Breast epithelium (tissue), 3 donors: Measurements from ENCODE around the gene RFX4.

Experiments used
- POLR2A ChIP-seq: fragments of 450-650 bp; IDR thresholded peaks from one replicate; pipeline ENCODE4 v1.6.1; 2016; ENCODE audit warnings: antibody characterized with exemption, mild to moderate bottlenecking, moderate library complexity
- TF ChIP-seq, protein P1 (sequence below), 3 donors: fragments of 450-650 bp; IDR thresholded peaks; one replicate each; pipeline ENCODE4 v1.5.1; 2016 to 2017; ENCODE audit warnings: antibody characterized with exemption in 3 of 3, mild to moderate bottlenecking in 3 of 3, moderate library complexity in 3 of 3

DNA sequence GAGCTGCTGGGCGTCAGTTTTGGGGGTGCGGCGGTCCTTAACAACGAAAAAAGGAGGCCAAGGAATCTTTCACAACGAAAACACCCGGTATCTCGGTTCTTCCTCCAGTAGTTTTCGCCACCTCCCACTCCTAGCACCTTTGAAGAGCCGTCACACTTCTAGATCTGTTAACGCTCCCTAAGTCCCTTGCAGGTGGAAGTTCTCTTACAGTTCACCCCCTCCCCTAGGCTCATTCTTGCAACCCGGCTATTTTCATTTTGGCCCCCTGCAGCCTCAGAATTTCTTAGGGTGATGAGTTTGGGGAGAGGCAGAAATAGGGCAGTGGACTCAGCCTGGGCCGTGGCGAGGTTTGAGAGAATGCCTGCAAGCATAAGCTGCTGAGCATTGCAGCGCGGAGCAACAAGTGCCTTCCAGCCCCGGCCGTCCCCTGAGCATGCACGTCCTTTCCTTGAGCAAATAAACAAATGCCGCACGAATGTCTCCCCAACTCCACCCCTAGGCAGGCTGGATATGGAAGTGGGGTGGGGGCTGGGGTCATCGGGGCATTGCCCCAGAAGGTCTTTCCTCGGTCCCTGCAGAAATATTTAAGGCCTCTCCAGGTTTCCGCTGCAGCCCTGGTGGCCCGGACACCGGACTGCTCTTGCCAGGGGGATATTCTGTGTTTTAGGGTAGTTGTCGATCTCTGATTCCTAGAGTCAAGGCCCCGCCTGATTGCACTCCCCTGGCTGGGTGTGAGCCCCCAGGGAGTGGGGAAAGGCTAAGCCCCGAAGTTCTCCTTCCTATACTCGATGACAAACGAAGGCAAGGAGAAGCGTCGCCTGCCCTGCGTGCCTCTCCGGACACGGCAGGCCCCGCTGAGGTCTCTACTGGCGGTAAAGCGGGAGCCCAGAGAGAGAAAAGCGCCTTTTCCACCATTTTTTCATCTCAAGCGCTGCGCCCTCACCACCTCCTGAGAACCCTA is 1.6 kb downstream of the RFX4 start:
- TF ChIP-seq POLR2A = no peak
- TF ChIP-seq, protein P1, sequence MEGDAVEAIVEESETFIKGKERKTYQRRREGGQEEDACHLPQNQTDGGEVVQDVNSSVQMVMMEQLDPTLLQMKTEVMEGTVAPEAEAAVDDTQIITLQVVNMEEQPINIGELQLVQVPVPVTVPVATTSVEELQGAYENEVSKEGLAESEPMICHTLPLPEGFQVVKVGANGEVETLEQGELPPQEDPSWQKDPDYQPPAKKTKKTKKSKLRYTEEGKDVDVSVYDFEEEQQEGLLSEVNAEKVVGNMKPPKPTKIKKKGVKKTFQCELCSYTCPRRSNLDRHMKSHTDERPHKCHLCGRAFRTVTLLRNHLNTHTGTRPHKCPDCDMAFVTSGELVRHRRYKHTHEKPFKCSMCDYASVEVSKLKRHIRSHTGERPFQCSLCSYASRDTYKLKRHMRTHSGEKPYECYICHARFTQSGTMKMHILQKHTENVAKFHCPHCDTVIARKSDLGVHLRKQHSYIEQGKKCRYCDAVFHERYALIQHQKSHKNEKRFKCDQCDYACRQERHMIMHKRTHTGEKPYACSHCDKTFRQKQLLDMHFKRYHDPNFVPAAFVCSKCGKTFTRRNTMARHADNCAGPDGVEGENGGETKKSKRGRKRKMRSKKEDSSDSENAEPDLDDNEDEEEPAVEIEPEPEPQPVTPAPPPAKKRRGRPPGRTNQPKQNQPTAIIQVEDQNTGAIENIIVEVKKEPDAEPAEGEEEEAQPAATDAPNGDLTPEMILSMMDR (IDR thresholded peaks at IDR 0.05) = no peak
